Endothelial cell of umbilical vein (primary cell): ENCODE results near the gene CTU2. TPM values are rescaled to one million over a fixed set of nuclear protein-coding genes. Genes with fewer than 3 reads are reported as not detected.

Experiments used
- BruUV-seq: library from RNA; stranded (reverse); fragments of 400-500 nt; replicated peaks from 2 replicates; lab custom pipeline; 2021; lab: Mats Ljungman, UMichigan
- CTCF ChIA-PET: fragments of 300-600, 350-600 bp; sonication (Branson Sonifier 250); formaldehyde crosslinking; loops from one replicate; lab custom pipeline; 2021; ENCODE audit warnings: antibody characterized with exemption, inconsistent platforms; lab: Charles Lee
- POLR2A ChIA-PET: fragments of 300-600, 350-600 bp; sonication (Branson Sonifier 250); formaldehyde crosslinking; loops from one replicate; lab custom pipeline; 2021; ENCODE audit warnings: antibody characterized with exemption, inconsistent platforms; lab: Charles Lee
- DNase-seq: peaks from one replicate; pipeline ENCODE4 v3.0.0-alpha.2; 2011; ENCODE audit warnings: low read depth, low spot score
- FAIRE-seq: peaks from 2 replicates; lab custom pipeline; 2011; peaks lifted over from hg19 to GRCh38; lab: Jason Lieb, UNC
- H2AFZ ChIP-seq: 2 replicates; pipeline ENCODE4 v1.6.0; 2012; ENCODE audit warnings: low read depth, low read length, control low read depth, inconsistent platforms
- H3K27ac ChIP-seq: 2 replicates; pipeline ENCODE4 v1.5.1; 2011; ENCODE audit warnings: low read depth, mild to moderate bottlenecking, control low read depth, low read length, moderate library complexity; ENCODE audit not compliant: insufficient read depth
- H3K27me3 ChIP-seq, 2 experiments: 2 replicates each; pipeline versions ENCODE4 v1.6.0 to v1.6.1; 2011; ENCODE audit warnings: low read length in 2 of 2, mixed read lengths in 1 of 2; ENCODE audit not compliant: control insufficient read depth in 2 of 2, insufficient read depth in 2 of 2
- H3K36me3 ChIP-seq, 2 experiments: 2 replicates in 1 of 2; 3 replicates in 1 of 2; pipeline ENCODE4 v1.5.1; 2011; ENCODE audit warnings: low read length in 2 of 2, mild to moderate bottlenecking in 1 of 2, moderate library complexity in 1 of 2; ENCODE audit not compliant: control insufficient read depth in 2 of 2, insufficient read depth in 2 of 2; ENCODE audit errors: extremely low read depth in 1 of 2
- H3K4me1 ChIP-seq: 3 replicates; pipeline ENCODE4 v1.5.1; 2011; ENCODE audit warnings: mild to moderate bottlenecking, low read length; ENCODE audit not compliant: control insufficient read depth, insufficient read depth; ENCODE audit errors: extremely low read depth
- H3K4me2 ChIP-seq: 2 replicates; pipeline ENCODE4 v1.6.1; 2011; ENCODE audit warnings: low read length, control low read depth, mixed read lengths; ENCODE audit not compliant: insufficient read depth
- H3K4me3 ChIP-seq, 3 experiments: fragments of 200-600 bp in 1 of 3; sonication (generic), shearing (Covaris generic) in 1 of 3; replicated peaks in 1 of 3; 2 replicates each; pipeline ENCODE4 v1.5.1; 2011 to 2016; ENCODE audit warnings: control low read depth in 3 of 3, low read length in 3 of 3, mild to moderate bottlenecking in 2 of 3, inconsistent platforms in 1 of 3, low read depth in 1 of 3, moderate library complexity in 1 of 3; ENCODE audit not compliant: insufficient read depth in 1 of 3
- H3K79me2 ChIP-seq: 2 replicates; pipeline ENCODE4 v1.6.0; 2012; ENCODE audit warnings: low read length, inconsistent platforms; ENCODE audit not compliant: control insufficient read depth, insufficient read depth
- H3K9ac ChIP-seq: replicated peaks from 2 replicates; pipeline ENCODE3; 2011; ENCODE audit warnings: low read length, control low read depth; ENCODE audit not compliant: insufficient read depth; ENCODE audit errors: extremely low read depth
- H3K9me1 ChIP-seq: replicated peaks from 3 replicates; pipeline ENCODE4 v1.6.0; 2011; ENCODE audit warnings: mild to moderate bottlenecking, low read length; ENCODE audit not compliant: control insufficient read depth, insufficient read depth; ENCODE audit errors: extremely low read depth
- H3K9me3 ChIP-seq: replicated peaks from 2 replicates; pipeline ENCODE4 v1.5.1; 2012; ENCODE audit warnings: low read length, inconsistent platforms; ENCODE audit not compliant: control insufficient read depth, insufficient read depth
- H4K20me1 ChIP-seq: replicated peaks from 2 replicates; pipeline ENCODE3; 2011; ENCODE audit warnings: mild to moderate bottlenecking, low read length; ENCODE audit not compliant: control insufficient read depth, insufficient read depth; ENCODE audit errors: extremely low read depth
- CTCF ChIP-seq, 2 donors: IDR thresholded peaks; 1 replicate in 1 of 2; 2 replicates in 1 of 2; pipeline ENCODE4 v1.5.1; 2011; ENCODE audit warnings: low read length in 2 of 2, mild to moderate bottlenecking in 2 of 2, moderate library complexity in 2 of 2, control low read depth in 1 of 2, inconsistent platforms in 1 of 2, low read depth in 1 of 2; ENCODE audit not compliant: insufficient read depth in 1 of 2; ENCODE audit errors: extremely low read depth in 1 of 2
- EZH2 ChIP-seq: IDR thresholded peaks from 2 replicates; pipeline ENCODE4 v1.6.1; 2012; ENCODE audit warnings: borderline replicate concordance, low read depth, mild to moderate bottlenecking, moderate library complexity, low read length, inconsistent platforms; ENCODE audit not compliant: severe bottlenecking
- FOS ChIP-seq: IDR thresholded peaks from 2 replicates; pipeline ENCODE4 v1.6.1; 2011; ENCODE audit warnings: mild to moderate bottlenecking, low read length, moderate library complexity, borderline replicate concordance; ENCODE audit not compliant: insufficient read depth
- GATA2 ChIP-seq: IDR thresholded peaks from 2 replicates; pipeline ENCODE4 v1.7.0; 2011; ENCODE audit warnings: low read depth, mild to moderate bottlenecking, moderate library complexity, mixed read lengths, low read length; ENCODE audit not compliant: insufficient read length, insufficient read depth
- JUN ChIP-seq: IDR thresholded peaks from 2 replicates; pipeline ENCODE4 v1.6.1; 2011; ENCODE audit warnings: borderline replicate concordance, low read depth; ENCODE audit not compliant: insufficient read length, insufficient read depth
- MAX ChIP-seq: IDR thresholded peaks from 2 replicates; pipeline ENCODE4 v1.6.1; 2011; ENCODE audit not compliant: insufficient read depth, insufficient read length
- MYC ChIP-seq: IDR thresholded peaks from one replicate; pipeline ENCODE4 v1.6.1; 2011; ENCODE audit warnings: mild to moderate bottlenecking, low read depth, low read length
- POLR2A ChIP-seq: IDR thresholded peaks from 2 replicates; pipeline ENCODE4 v1.6.1; 2012; ENCODE audit warnings: low read depth, mild to moderate bottlenecking, control low read depth, low read length
- POLR2AphosphoS5 ChIP-seq: IDR thresholded peaks from 2 replicates; pipeline ENCODE4 v1.6.1; 2012; ENCODE audit warnings: low read depth, mild to moderate bottlenecking, control low read depth, low read length, moderate library complexity; ENCODE audit not compliant: insufficient read depth
- dilution Hi-C: fragments of 300-500 bp; cut with MboI; formaldehyde crosslinking; loops from one replicate; pipeline ENCODE4 v1.15.0; 2019; ENCODE audit warnings: low sequenced_read_pairs; ENCODE audit not compliant: extremely low pct_ligation_motif_present
- intact Hi-C: fragments of 100-400 bp; cut with micrococcal nuclease; formaldehyde crosslinking; loops from one replicate; pipeline ENCODE4 v1.10.0; 2022
- polyA plus RNA-seq, 4 experiments: library from polyadenylated mRNA; depleted of rRNA in 3 of 4; stranded (reverse) in 3 of 4; unstranded in 1 of 4; fragments of >200 nt; gene quantifications; 2 replicates each; pipeline versions ENCODE4 v1.2.1 to v1.2.3, GENCODE V29; 2011 to 2012; ENCODE audit warnings: missing spikeins in 1 of 4
- total RNA-seq: library from RNA; stranded (reverse); gene quantifications from 2 replicates; pipeline ENCODE4 v1.2.3, GENCODE V29; 2021

The CTU2 gene
- total and polyA plus RNA-seq, 2 donors (not counting 3 experiments of a cell fraction or from before 2014, with no cell fraction given) = 26.1 to 33.7 TPM

- no peaks in the 10 kb centered on the region for H3K27me3 ChIP-seq
- no peak overlapping the region for H3K4me3 ChIP-seq
- H3K79me2 ChIP-seq = peaks cover 17% of the 10 kb centered on the region
- no TSS peak for BruUV-seq
- dilution Hi-C loops (no loop called here), intact Hi-C loops (no loop called here)
- H3K36me3 ChIP-seq = peaks cover 2 to 30% of the 10 kb centered on the region in 2 experiments
- no peak for FAIRE-seq
- TF ChIP-seq EZH2 = no peak
- no peak for TF ChIP-seq FOS
- TF ChIP-seq POLR2AphosphoS5 = no peak
- TF ChIP-seq MYC = no peak
- TF ChIP-seq MAX = no peak
- TF ChIP-seq CTCF (IDR thresholded peaks at IDR 0.05; ENCODE audit: extremely low read depth in 1 of 2, insufficient read depth in 1 of 2, low read depth in 1 of 2, low read length in 2 of 2) = no peak
- TF ChIP-seq GATA2 = no peak
- TF ChIP-seq POLR2A = no peak
- TF ChIP-seq JUN = no peak
- ChIA-PET POLR2A (no interaction called here), CTCF (interaction anchor here (1.5 to 7.3 kb wide), 2 partner anchors 40 to 46 kb away, joined by 4 to 165 read pairs; partner anchors contain the start of gene PIEZO1)
- no peak overlapping the region for H3K4me2 ChIP-seq
- H3K9me3 ChIP-seq = no peaks in the 10 kb centered on the region
- no peak for DNase-seq
- no peaks in the 10 kb centered on the region for H4K20me1 ChIP-seq
- no peak overlapping the region for H3K9ac ChIP-seq
- H2AFZ ChIP-seq = no peak overlapping the region
- peaks cover 7% of the 10 kb centered on the region for H3K4me1 ChIP-seq
- no peaks in the 10 kb centered on the region for H3K9me1 ChIP-seq
- H3K27ac ChIP-seq = no peak overlapping the region
Observed at GRCh38 chr16:88741368-88741767, 35.1 kb downstream of the CTU2 start.
